ENCODE results near the gene RPL19. TPM values are rescaled to one million over a fixed set of nuclear protein-coding genes. Genes with fewer than 3 reads are reported as not detected.

Gene RPL19
- total RNA-seq, 2 donors from 2014 or later: 1,315 to 2,278 TPM

- Histone ChIP-seq H3K36me3 (peaks cover 81% of the 10 kb centered on the region), H3K27me3 (replicated peaks; ENCODE audit: insufficient read depth) (no peaks in the 10 kb centered on the region), H3K27ac (no peak overlapping the region), H3K4me1 (ENCODE audit: control insufficient read depth in 1 of 2, low read depth in 2 of 2) (no peaks in the 10 kb centered on the region), H3K4me3 (no peak overlapping the region), H3K9me3 (no peaks in the 10 kb centered on the region)
- ATAC-seq (ENCODE audit: insufficient number of reproducible peaks, low FRiP score, low read depth): no peak
- no peak for DNase-seq (ENCODE audit: low spot score)
- TF ChIP-seq CTCF (IDR thresholded peaks at IDR 0.05): no peak
Measured at GRCh38 chr17:39187152-39187830, 12.8 kb upstream of the RPL19 start.

- Histone ChIP-seq H3K4me1 (ENCODE audit: control insufficient read depth in 1 of 2, low read depth in 2 of 2) (peaks cover 30 to 36% of the 10 kb centered on the region in 2 donors), H3K27ac (no peak overlapping the region), H3K9me3 (no peaks in the 10 kb centered on the region), H3K27me3 (replicated peaks; ENCODE audit: insufficient read depth) (no peaks in the 10 kb centered on the region), H3K4me3 (no peak overlapping the region), H3K36me3 (peaks cover 56% of the 10 kb centered on the region)
- ATAC-seq (ENCODE audit: insufficient number of reproducible peaks, low FRiP score, low read depth) (no peak), DNase-seq (ENCODE audit: low spot score) (no peak)
- no peak for TF ChIP-seq CTCF (IDR thresholded peaks at IDR 0.05)
Measured at GRCh38 chr17:39191750-39192510, 8.2 kb upstream of the RPL19 start.

DNA sequence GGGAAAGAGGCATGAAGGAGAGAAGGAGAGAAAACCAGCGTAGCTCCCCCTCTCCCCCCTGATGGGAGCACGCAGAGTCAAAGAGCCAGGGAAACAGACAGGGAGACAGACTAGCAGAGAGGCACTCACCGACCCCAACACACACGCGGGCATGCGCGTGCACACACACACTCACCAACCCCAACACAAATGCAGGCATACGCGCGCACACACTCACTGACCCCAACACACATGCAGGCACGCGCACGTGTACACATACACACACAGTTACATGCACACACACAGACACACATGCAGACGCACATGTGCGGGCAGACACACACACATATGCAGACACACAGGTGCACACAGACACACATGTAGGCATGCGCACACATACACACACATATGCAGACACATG, 7.2 kb upstream of the RPL19 start:
- no peaks in the 10 kb centered on the region for H3K27me3 ChIP-seq (replicated peaks; ENCODE audit: insufficient read depth)
- no peak for TF ChIP-seq CTCF (IDR thresholded peaks at IDR 0.05)
- DNase-seq (ENCODE audit: low spot score): no peak
- ATAC-seq (ENCODE audit: insufficient number of reproducible peaks, low FRiP score, low read depth): no peak
- peaks cover 30 to 38% of the 10 kb centered on the region in 2 donors for H3K4me1 ChIP-seq (ENCODE audit: control insufficient read depth in 1 of 2, low read depth in 2 of 2)
- no peaks in the 10 kb centered on the region for H3K9me3 ChIP-seq
- H3K27ac ChIP-seq: no peak overlapping the region
- H3K36me3 ChIP-seq: peaks cover 46% of the 10 kb centered on the region
- no peak overlapping the region for H3K4me3 ChIP-seq

- TF ChIP-seq CTCF (IDR thresholded peaks at IDR 0.05): no peak
- Histone ChIP-seq H3K4me1 (ENCODE audit: control insufficient read depth in 1 of 2, low read depth in 2 of 2) (peaks cover 30 to 42% of the 10 kb centered on the region in 2 donors), H3K36me3 (peaks cover 42% of the 10 kb centered on the region), H3K4me3 (no peak overlapping the region), H3K27ac (peak overlapping the region in 1 of 2 donors; percentile 92), H3K27me3 (replicated peaks; ENCODE audit: insufficient read depth) (no peaks in the 10 kb centered on the region), H3K9me3 (no peaks in the 10 kb centered on the region)
- DNase-seq (ENCODE audit: low spot score) (no peak), ATAC-seq (ENCODE audit: insufficient number of reproducible peaks, low FRiP score, low read depth) (no peak)
Measured at GRCh38 chr17:39193346-39193745, 6.7 kb upstream of the RPL19 start.

All from thoracic aorta (tissue), 2 donors.